NCI-H146 treated with DMSO at 0.1 percent for 48 hours (cell line): Measurements from ENCODE around the gene NTF4.
A peak's percentile ranks its signal among the peaks of the same experiment; 100 is the strongest.
"Not testable (repeated sequence)": the region's sequence is repeated elsewhere in the genome, so short reads cannot be mapped to it uniquely, and the experiment has no call there.

Experiments
- DNase-seq: peaks from one replicate; lab custom pipeline; 2025; ENCODE audit not compliant: unreplicated experiment; lab: John Stamatoyannopoulos, UW

Gene NTF4

GRCh38 chr19:49024233-49024632 is 40.4 kb downstream of the NTF4 start, which contains the start of gene CGB3:
Gene CGB3, minus strand, starts transcription at chr19:49024333. Its CDS starts 362 bp downstream, at chr19:49023971.
- not testable (repeated sequence) for DNase-seq

DNA sequence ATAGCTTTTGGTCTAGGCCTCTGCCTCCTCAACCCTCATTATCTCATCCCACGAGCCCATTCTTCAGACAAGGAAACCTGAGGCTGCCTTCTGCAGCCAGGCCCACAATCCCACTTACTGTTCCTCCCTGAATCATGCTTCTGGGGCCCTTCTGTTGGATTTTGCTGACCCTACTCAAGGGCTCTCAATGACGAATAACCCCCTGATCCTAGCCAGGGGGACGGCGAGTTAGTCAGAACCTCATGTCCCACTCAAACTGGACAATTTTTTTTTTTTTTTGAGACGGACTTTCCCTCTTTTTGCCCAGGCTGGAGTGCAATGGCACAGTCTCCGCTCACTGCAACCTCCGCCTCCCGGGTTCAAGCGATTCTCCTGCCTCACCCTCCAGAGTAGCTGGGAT is 42.5 kb downstream of the NTF4 start:
- DNase-seq, result no peak

- no peak for DNase-seq
These were observed 43.4 kb downstream of the NTF4 start for GRCh38 chr19:49020931-49021895.

GRCh38 chr19:49020342-49020741 is 44.3 kb downstream of the NTF4 start:
- DNase-seq, result no peak

DNA sequence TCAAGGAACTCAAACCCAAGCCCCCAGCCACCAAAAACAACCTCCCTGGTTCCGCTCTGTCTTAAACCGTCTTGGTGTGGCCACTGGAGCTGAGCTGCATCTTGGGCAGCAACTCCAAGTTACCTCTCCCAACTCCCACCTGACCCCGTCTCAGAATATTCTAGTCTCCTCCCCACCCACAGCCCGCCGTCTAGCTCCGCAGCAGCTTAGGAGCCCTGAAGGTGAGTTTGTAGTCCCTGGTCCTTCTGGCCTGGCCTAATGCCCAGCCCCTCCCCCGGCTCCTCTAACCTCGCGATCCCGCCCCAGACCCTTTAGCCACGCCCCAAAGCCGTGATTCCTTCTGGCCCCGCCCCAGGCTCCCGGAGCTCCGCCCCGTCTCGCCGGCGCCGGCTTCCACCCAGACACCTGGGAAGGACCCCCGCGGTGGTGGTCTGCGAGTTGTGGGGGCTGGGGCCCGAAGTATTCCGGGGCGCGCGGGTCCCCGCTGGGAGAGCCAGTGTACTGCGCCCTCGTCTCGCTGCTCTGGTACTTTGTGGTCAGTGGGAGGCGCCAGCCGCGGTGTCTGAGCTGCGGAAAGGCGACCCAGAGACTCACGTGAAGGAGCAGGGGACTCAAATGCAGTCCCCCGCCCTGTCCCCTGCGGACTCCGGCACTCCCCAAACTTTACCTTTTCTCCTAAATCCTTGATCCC is 45.2 kb downstream of the NTF4 start:
- peak; percentile 20 for DNase-seq

DNA sequence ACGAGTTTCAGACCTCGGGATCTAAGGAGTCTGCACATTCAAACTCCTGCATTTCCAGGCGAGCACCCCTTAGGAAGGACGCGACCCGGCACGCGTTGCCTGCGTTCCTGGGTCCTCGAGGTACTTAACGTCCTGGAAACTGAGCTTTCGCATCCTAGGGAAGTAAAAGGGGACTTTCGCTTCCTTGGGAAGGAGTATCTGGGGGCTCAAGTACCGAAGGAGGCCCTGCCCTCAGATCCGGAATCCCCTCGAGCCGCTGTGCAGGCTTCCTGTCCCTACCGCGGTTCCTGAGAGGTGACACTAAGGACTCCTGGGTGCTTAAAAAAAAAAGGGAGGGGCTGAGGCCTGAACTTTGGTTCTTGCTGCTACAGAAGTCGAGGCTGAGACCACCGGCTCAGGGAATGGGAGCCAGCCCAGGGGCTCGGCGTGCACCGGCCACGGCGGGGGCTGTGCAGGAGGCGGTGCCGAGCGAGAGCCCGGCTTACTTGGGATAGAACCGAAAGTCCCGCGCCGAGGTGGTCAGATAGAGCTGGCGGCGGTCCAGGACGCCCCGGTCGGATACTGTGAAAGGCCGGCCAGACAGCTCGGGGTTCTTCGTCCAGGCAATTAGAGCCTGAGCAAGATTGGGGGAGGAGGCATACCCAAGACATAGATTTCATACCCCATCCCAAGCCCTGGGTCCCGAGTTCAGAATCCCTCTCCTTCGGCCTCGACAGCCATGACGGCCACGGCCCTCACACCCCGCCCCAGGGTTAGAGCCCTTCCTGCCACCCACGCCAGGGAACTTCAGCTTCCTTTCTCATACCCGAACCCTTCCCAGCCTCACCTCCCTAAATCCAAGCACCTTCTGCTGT is 46.0 kb downstream of the NTF4 start:
- not testable (repeated sequence) for DNase-seq

GRCh38 chr19:49017666-49018351 is 46.8 kb downstream of the NTF4 start:
- peak; percentile 46 for DNase-seq

GRCh38 chr19:49017041-49017665 is 47.5 kb downstream of the NTF4 start, which contains the start of gene LHB:
Gene LHB, minus strand, starts transcription at chr19:49017091. Its CDS starts 10 bp downstream, at chr19:49017081.
- DNase-seq, result no peak

GRCh38 chr19:49016067-49016839 is 48.4 kb downstream of the NTF4 start:
- DNase-seq, result no peak

GRCh38 chr19:49014870-49015255 is 49.8 kb downstream of the NTF4 start:
- DNase-seq, result no peak

GRCh38 chr19:49014123-49014869 is 50.3 kb downstream of the NTF4 start:
- DNase-seq, result no peak

DNA sequence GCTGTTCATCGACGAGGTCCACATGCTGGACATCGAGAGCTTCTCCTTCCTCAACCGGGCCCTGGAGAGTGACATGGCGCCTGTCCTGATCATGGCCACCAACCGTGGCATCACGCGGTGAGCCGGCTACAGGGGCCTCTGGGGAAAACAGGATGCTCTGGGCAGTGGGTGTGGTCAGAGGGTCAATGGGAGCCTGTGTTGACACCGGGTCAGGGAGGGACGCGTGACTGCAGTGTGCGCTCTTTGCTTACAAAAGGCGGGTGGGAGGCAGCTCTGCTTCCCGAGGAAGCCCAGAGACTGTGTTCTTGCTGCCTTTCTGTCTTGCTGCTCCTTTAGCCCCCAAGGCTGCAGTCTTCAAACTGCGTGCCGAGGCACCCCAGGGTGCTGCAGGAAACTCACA is 53.4 kb downstream of the NTF4 start:
- DNase-seq, result no peak
